ENCODE data around the gene COL21A1. TPM values are rescaled to one million over a fixed set of nuclear protein-coding genes. Genes with fewer than 3 reads are reported as not detected.

COL21A1 gene
- total RNA-seq, 1 donor from 2014 or later = not detected

DNA sequence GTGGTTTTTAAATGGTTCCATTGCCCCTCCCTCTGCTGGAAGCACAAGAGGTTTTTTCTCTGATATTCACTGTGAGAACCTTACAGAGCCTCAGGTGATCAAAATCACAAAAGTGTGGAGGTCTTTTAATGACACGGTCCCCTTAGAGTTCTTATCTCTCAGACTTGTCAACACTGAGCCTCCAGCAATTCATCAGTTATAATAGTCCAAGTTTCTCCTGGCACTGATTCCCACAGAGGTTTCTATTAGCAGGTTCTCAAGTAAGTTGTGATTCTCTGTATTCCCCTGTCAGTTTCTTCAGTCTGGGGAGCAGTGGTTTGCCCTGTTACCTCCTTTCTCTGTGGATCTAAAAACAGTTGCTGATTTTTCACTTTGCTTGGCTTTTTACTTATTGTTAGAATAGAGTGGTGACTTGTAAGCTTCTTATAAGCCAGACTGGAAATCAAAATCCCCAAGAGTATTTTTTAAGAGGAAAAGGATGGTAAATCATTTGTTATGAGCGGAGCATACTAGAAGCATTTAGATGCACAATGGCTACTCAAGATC lies 214.6 kb downstream of the COL21A1 start:
- TF ChIP-seq, protein P1, sequence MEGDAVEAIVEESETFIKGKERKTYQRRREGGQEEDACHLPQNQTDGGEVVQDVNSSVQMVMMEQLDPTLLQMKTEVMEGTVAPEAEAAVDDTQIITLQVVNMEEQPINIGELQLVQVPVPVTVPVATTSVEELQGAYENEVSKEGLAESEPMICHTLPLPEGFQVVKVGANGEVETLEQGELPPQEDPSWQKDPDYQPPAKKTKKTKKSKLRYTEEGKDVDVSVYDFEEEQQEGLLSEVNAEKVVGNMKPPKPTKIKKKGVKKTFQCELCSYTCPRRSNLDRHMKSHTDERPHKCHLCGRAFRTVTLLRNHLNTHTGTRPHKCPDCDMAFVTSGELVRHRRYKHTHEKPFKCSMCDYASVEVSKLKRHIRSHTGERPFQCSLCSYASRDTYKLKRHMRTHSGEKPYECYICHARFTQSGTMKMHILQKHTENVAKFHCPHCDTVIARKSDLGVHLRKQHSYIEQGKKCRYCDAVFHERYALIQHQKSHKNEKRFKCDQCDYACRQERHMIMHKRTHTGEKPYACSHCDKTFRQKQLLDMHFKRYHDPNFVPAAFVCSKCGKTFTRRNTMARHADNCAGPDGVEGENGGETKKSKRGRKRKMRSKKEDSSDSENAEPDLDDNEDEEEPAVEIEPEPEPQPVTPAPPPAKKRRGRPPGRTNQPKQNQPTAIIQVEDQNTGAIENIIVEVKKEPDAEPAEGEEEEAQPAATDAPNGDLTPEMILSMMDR (conservative IDR thresholded peaks at IDR 0.05; ENCODE audit: low read depth, low read length) = no peak
- H3K4me3 ChIP-seq (ENCODE audit: low read depth, low read length) = no peak overlapping the region
- DNase-seq (ENCODE audit: low read depth) = no peak

DNA sequence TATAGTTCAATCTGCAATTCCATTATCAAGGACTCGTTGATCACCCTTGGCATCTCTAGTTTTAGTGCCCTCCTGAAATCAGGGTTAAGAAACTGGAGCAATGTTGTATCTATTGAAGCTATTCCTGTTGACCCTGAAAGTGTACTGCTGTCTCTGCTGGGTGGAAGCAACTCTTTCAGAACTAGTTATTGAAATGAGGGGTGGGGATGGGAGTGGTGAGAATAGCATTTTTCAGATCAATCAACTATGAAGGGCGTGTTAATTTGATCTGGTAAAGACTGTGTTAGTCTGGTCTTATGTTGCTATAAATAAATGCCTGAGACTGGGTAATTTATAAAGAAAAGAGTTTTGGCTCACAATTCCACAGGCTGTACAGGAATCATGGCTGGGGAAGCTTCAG lies 219.5 kb downstream of the COL21A1 start:
- TF ChIP-seq, protein P1 (conservative IDR thresholded peaks at IDR 0.05; ENCODE audit: low read depth, low read length) = no peak
- no peak for DNase-seq (ENCODE audit: low read depth)
- no peak overlapping the region for H3K4me3 ChIP-seq (ENCODE audit: low read depth, low read length)

DNA sequence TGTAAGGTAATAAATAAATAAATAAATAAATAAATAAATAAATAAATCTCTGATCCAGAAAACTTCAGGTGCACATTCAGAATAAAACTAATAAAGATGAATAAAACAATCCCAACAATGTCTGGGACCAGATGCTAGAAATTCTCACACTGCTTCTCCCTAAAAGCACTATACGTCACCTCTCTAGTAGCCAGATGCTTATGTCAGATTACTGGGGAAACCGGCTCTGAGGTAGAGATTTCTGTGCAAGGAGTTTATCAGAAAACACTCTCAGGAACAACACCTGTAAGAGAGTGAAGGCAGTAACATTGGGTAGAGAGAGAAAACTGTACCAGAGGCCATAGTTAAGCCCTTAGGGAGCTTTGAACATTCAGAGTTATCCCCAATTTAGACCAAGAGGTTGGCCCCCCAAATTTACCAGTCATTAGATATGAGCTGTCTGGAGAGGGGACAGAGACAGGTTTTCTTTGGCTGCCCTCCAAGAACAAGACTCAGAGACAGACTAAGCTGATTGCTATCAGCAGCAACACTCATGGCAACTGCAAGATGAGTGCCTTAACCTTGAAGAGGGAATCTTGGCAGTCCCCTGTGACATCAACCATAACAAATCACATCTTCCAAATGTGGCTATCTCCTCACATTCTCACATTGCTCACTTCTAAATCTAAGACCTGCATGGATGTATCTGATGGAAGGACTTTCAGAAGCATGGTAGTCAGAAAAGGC lies 220.8 kb downstream of the COL21A1 start:
- no peak for DNase-seq (ENCODE audit: low read depth)
- no peak overlapping the region for H3K4me3 ChIP-seq (ENCODE audit: low read depth, low read length)
- TF ChIP-seq, protein P1 (conservative IDR thresholded peaks at IDR 0.05; ENCODE audit: low read depth, low read length) = no peak

DNA sequence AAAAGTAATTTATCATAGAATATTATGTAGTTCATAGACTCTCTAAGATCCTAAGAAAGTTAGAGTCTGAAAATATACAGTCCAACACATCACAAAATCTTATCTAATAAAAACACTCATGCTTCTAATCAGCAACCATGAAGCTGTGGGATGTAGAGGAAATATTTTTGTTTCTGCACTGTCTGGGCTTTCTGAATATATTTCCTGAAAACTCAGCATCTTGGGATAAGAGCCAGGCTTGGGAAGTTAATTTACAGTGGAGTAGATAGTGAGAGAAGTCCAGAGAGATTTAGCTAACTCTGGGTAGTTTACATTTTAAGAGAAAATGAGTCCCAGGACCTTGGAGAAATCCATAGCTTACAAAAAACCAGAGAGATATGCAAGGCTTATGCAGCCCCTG lies 221.6 kb downstream of the COL21A1 start:
- TF ChIP-seq, protein P1 (conservative IDR thresholded peaks at IDR 0.05; ENCODE audit: low read depth, low read length) = no peak
- no peak overlapping the region for H3K4me3 ChIP-seq (ENCODE audit: low read depth, low read length)
- DNase-seq (ENCODE audit: low read depth) = no peak

DNA sequence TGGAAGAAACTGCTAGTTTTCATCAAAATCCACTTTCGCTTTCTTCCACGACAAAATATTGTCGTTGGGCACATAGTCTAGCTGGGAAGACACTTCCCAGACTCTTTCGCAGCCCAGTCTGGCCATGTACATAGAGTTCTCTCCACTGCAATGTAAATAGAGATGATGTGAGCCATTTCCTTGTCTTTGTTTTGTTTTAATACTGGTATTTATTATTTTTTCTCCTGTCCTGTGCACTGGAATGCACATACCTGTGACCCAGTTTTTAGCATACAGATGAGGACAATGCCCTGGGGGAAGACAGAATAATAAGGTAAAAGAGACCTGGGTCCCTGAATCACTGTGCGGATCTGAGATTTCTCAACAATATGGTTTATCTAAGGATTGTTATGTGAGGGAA lies 222.4 kb downstream of the COL21A1 start:
- H3K4me3 ChIP-seq (ENCODE audit: low read depth, low read length) = no peak overlapping the region
- TF ChIP-seq, protein P1 (conservative IDR thresholded peaks at IDR 0.05; ENCODE audit: low read depth, low read length) = no peak
- DNase-seq (ENCODE audit: low read depth) = no peak

DNA sequence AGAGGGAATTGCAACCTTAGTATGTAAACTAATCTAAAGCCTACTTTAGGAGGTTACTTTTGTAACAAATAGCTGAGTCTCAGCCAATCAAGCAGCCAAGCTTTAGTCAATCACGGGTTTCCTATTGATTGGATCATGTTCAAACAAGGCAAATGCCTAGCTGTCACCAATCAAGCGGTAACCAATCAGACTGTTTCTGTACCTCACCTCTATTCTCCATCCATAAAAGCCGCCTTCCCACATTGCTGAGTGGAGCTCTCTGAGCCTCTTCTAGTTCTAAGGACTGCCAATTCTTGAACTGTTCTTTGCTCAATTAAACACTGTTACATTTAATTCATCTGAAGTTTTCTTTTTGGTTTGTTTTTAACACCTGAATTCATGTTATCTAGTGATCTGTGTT lies 223.6 kb downstream of the COL21A1 start:
- TF ChIP-seq, protein P1 (conservative IDR thresholded peaks at IDR 0.05; ENCODE audit: low read depth, low read length) = no peak

DNA sequence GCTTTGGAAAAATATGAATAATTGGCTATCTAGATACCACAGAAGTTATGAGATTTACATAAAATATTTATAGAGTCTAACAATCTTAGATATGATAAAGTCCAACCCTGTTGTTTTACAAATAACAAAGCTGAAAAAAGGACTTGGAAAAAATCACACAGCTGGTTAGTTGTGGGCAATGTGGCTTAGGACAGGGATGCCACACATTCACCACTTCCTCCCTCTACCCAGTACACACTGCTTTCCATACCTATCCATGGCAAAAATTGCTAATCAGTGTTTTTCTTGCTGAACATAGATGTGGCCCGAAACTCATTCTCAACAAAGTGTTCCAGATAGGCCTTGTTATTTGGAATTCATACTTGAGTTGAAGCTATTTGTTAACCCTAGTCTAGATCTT lies 224.7 kb downstream of the COL21A1 start:
- H3K4me3 ChIP-seq (ENCODE audit: low read depth, low read length) = no peak overlapping the region
- DNase-seq (ENCODE audit: low read depth) = no peak
- TF ChIP-seq, protein P1 (conservative IDR thresholded peaks at IDR 0.05; ENCODE audit: low read depth, low read length) = no peak

More for the DNA sequence above, 223.6 kb downstream of the COL21A1 start:
- no peak overlapping the region for H3K4me3 ChIP-seq (ENCODE audit: low read depth, low read length)
- DNase-seq (ENCODE audit: low read depth) = no peak

Measured in epithelial cell of proximal tubule (primary cell).